GM19372 (cell line): ENCODE measurements around the gene MOB4.
"Not testable (repeated sequence)": the region's sequence is repeated elsewhere in the genome, so short reads cannot be mapped to it uniquely, and the experiment has no call there.

ENCODE experiments used
- ATAC-seq: cut with Tn5 transposase; IDR thresholded peaks from one replicate; pipeline ENCODE4 v1.9.1; 2021; ENCODE audit warnings: mild to moderate bottlenecking, low read depth, moderate library complexity; ENCODE audit not compliant: unreplicated experiment

Gene MOB4

GRCh38 chr2:197580166-197580565 is 64.3 kb downstream of the MOB4 start:
- ATAC-seq = not testable (repeated sequence)

- not testable (repeated sequence) for ATAC-seq
Measured at GRCh38 chr2:197587255-197587654, 71.4 kb downstream of the MOB4 start.

- ATAC-seq = no peak
Measured at GRCh38 chr2:197591339-197592072, 75.6 kb downstream of the MOB4 start.

GRCh38 chr2:197596766-197597165 is 80.9 kb downstream of the MOB4 start:
- ATAC-seq = no peak

GRCh38 chr2:197597166-197597565 is 81.3 kb downstream of the MOB4 start:
- no peak for ATAC-seq

GRCh38 chr2:197598450-197598849 is 82.6 kb downstream of the MOB4 start:
- ATAC-seq = no peak

GRCh38 chr2:197599285-197599965 is 83.6 kb downstream of the MOB4 start:
- peak; percentile 63 for ATAC-seq

GRCh38 chr2:197600306-197600705 is 84.4 kb downstream of the MOB4 start:
- no peak for ATAC-seq

- no peak for ATAC-seq
Measured at GRCh38 chr2:197601726-197602125, 85.9 kb downstream of the MOB4 start.
